SHP77 treated with DMSO at 0.1 percent for 48 hours (cell line): ENCODE measurements around the gene ENTPD7.

ENCODE experiments used
- DNase-seq: peaks from one replicate; lab custom pipeline; 2025; lab: John Stamatoyannopoulos, UW

ENTPD7 gene

GRCh38 chr10:99647601-99648151, 11.6 kb upstream of the ENTPD7 start:
- no peak for DNase-seq

DNA sequence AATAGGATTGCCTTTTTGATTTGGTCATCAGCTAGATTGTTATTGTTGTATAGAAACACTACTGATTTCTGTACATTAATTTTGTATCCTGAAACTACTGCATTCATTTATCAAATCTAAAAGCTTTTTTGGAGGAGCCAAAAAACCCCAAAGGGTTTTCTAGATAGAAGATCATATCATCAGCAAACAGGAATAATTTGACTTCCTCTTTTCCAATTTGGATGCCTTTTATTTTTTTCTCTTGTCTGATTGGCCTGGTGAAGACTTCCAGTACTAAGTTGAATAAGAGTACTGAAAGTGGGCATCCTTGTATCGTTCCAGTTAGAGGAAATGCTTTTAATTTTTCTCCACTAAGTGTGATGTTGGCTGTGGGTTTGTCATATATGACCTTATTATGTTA, 10.6 kb upstream of the ENTPD7 start:
- no peak for DNase-seq

GRCh38 chr10:99652800-99653390, 6.4 kb upstream of the ENTPD7 start:
- no peak for DNase-seq

GRCh38 chr10:99654390-99655175, 4.7 kb upstream of the ENTPD7 start:
- DNase-seq, result no peak

- DNase-seq, result no peak
Measured at GRCh38 chr10:99656199-99657064, 2.9 kb upstream of the ENTPD7 start.

DNA sequence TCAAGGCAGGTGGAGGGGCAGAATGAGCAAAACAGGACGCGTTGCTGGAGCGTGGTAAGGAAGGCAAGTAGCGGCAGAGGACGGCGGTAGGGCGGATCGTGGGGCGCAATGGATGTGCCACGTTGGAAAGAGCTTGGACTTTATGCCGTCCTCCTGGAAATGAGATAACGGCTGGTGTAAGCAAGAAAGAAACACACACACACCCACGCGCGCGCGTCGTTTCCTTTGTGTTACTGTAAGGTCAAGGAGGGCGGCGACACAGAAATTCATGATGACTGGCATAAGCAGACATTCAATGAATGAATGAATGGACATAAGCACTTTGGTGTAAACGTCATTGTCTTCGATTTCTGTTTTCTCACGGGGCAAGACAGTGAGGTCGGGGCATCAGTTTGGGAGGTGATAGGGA, 683 bp upstream of the ENTPD7 start:
- DNase-seq, result no peak

- no peak for DNase-seq
Measured at GRCh38 chr10:99659868-99660366, 608 bp downstream of the ENTPD7 start.

GRCh38 chr10:99660662-99661376, 1.5 kb downstream of the ENTPD7 start:
- no peak for DNase-seq

- DNase-seq, result no peak
Measured at GRCh38 chr10:99661377-99661763, 2.1 kb downstream of the ENTPD7 start.

- no peak for DNase-seq
Measured at GRCh38 chr10:99665304-99665703, 6.0 kb downstream of the ENTPD7 start.

- no peak for DNase-seq
Measured at GRCh38 chr10:99667108-99667751, 7.9 kb downstream of the ENTPD7 start.

DNA sequence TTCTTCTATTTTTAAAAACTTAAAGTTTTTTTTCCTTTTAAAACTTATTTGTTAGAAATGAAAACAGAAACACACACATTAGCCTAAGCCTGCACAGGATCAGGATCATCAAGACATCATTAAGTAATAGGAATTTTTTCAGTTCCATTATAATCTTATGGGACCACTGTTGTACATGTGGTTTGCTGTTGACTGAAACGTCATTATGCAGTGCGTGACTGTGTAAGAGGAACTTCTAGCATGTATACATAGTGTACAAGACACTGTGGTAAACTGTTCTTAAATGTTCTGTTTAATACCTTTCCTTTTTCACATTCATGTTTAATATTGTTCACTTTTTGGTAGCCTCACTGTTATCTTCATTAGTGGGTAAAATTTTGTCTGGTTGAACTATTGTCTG, 12.1 kb downstream of the ENTPD7 start:
- DNase-seq, result no peak

DNA sequence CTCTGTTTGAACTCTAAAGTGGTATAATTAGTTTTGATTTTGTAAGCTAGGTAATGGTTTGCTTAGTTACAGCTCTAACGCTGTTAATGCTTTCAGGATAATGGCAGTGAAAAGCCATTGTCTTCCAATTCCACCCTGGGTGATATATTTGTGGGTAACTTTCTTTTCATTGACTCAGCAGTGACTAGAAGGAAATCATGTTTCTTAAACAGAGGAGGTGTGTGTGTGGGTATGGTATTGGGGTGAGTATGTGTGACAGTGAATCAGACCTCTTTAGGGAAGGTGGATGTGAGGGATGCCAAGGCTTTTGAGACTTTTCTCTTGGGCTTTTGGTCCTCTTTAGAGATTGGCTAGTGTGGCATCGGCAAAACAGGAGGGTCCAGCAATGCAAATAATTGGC, 13.6 kb downstream of the ENTPD7 start:
- DNase-seq, result no peak

- DNase-seq, result no peak
Measured at GRCh38 chr10:99673492-99673891, 14.2 kb downstream of the ENTPD7 start.

GRCh38 chr10:99674762-99675161, 15.5 kb downstream of the ENTPD7 start:
- no peak for DNase-seq

- DNase-seq, result no peak
Measured at GRCh38 chr10:99676426-99676825, 17.1 kb downstream of the ENTPD7 start.

DNA sequence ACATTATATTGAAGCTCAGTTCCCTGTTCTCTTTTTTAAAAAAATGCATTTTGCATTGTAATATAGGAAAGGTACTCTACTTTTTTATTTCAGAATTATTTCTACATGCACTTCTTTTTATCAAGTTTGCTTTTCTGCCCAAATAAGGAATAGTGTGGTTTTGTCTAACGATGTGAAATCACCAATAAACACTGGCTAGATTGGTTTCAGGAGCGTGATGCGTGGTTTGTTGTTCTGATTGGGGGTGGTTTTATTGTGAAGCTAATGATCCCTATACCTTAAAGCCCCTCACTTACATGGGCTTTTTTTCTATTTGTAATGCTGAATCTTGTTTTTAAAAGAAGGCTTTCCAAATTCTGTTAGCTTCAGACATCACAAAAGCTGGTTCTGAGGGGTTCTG, 17.6 kb downstream of the ENTPD7 start:
- DNase-seq, result no peak

DNA sequence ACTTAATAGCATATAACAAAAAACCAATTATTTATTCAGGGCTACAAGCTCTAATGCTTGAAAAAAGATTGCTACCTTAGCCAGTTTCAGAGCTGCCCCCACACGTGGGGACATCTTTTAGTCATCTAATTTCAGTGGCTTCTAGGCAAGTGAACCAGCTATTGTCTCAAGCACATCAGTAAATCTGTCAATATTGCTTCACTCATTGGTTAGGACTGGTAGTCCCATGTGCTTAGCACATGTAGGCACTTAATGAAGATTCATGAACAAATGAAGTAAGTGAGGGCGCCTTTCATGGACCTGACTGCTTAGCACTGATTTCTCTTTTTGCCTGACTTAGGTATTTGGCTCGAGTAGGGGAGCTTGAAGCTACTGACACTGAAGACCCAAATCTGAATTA, 19.6 kb downstream of the ENTPD7 start:
- DNase-seq, result no peak

- DNase-seq, result no peak
Measured at GRCh38 chr10:99681553-99681952, 22.2 kb downstream of the ENTPD7 start.

DNA sequence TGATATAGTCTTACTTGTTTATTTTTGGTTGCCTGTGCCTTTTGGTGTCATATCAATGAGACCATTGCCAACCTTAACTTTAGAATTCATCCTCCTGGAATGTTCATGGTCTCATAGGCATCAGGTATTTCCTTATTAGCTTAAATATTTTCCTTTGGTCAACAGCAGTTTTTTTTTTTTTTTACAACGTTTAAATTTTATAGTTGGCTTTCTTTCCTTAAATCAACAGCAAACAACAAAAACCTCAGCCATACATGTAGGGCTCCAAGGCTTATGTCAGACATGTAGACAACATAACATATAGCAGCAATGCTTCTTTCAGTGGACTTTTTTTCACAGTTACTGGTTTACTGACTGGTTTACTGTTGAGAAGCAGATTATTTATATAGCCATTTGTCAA, 22.7 kb downstream of the ENTPD7 start:
- DNase-seq, result no peak

GRCh38 chr10:99682752-99683151, 23.4 kb downstream of the ENTPD7 start:
- no peak for DNase-seq
